Measurements from ENCODE around the gene POLD4. TPM values are rescaled to one million over a fixed set of nuclear protein-coding genes. Genes with fewer than 3 reads are reported as not detected.

The POLD4 gene
- total RNA-seq, 3 donors from 2014 or later = 130 to 266 (median 201) TPM

- Histone ChIP-seq H3K9me3 (no peaks in the 10 kb centered on the region), H3K36me3 (ENCODE audit: low read depth) (no peaks in the 10 kb centered on the region), H3K4me3 (peak within 1 kb of the TSS; percentile 75), H3K4me1 (ENCODE audit: low read depth) (peaks cover 25% of the 10 kb centered on the region)
- intact Hi-C loops (cut with DNase I, micrococcal nuclease) = no loop called here
- TF ChIP-seq CTCF (IDR thresholded peaks at IDR 0.05) = no peak
- DNase-seq = peak; percentile 96 to 98 (median 98)
- peak; percentile 90 for ATAC-seq
These were observed 38.2 kb upstream of the POLD4 start, which contains the start of gene RAD9A for GRCh38 chr11:67391304-67392182. Gene RAD9A, plus strand, starts transcription at chr11:67391986. Its CDS starts 59 bp downstream, at chr11:67392045.

GRCh38 chr11:67390947-67391303 is 37.6 kb upstream of the POLD4 start:
- intact Hi-C loops (cut with DNase I, micrococcal nuclease) = no loop called here

GRCh38 chr11:67389477-67389876 is 36.1 kb upstream of the POLD4 start:
- DNase-seq (peak in 2 of 3 donors; percentile 75 to 82), ATAC-seq (peak; percentile 48)
- Histone ChIP-seq H3K4me1 (ENCODE audit: low read depth) (peaks cover 24% of the 10 kb centered on the region), H3K36me3 (ENCODE audit: low read depth) (no peaks in the 10 kb centered on the region), H3K4me3 (no peak overlapping the region), H3K9me3 (no peaks in the 10 kb centered on the region)
- TF ChIP-seq CTCF (IDR thresholded peaks at IDR 0.05) = peak; percentile 26
- intact Hi-C loops (cut with DNase I, micrococcal nuclease) = no loop called here

More at GRCh38 chr11:67390947-67391303, 37.6 kb upstream of the POLD4 start:
- no peaks in the 10 kb centered on the region for H3K9me3 ChIP-seq
- H3K36me3 ChIP-seq (ENCODE audit: low read depth) = no peaks in the 10 kb centered on the region
- peak overlapping the region; percentile 75 for H3K4me3 ChIP-seq
- peaks cover 24% of the 10 kb centered on the region for H3K4me1 ChIP-seq (ENCODE audit: low read depth)
- DNase-seq = peak in 1 of 3 donors; percentile 56
- peak; percentile 1 for ATAC-seq
- no peak for TF ChIP-seq CTCF (IDR thresholded peaks at IDR 0.05)

GRCh38 chr11:67387518-67387917 is 34.2 kb upstream of the POLD4 start:
- Histone ChIP-seq H3K4me3 (no peak overlapping the region), H3K4me1 (ENCODE audit: low read depth) (peaks cover 16% of the 10 kb centered on the region), H3K9me3 (no peaks in the 10 kb centered on the region), H3K36me3 (ENCODE audit: low read depth) (no peaks in the 10 kb centered on the region)
- no peak for ATAC-seq
- no peak for DNase-seq
- intact Hi-C loops (cut with DNase I, micrococcal nuclease) = no loop called here
- no peak for TF ChIP-seq CTCF (IDR thresholded peaks at IDR 0.05)

- intact Hi-C loops (cut with DNase I, micrococcal nuclease) = no loop called here
- H3K36me3 ChIP-seq (ENCODE audit: low read depth) = no peaks in the 10 kb centered on the region
- no peak overlapping the region for H3K4me3 ChIP-seq
- TF ChIP-seq CTCF (IDR thresholded peaks at IDR 0.05) = no peak
- no peaks in the 10 kb centered on the region for H3K9me3 ChIP-seq
- DNase-seq (no peak), ATAC-seq (no peak)
- peaks cover 17% of the 10 kb centered on the region for H3K4me1 ChIP-seq (ENCODE audit: low read depth)
These were observed 33.7 kb upstream of the POLD4 start for GRCh38 chr11:67387069-67387468.
